ENCODE results near the gene MRPL39. TPM values are rescaled to one million over a fixed set of nuclear protein-coding genes. Genes with fewer than 3 reads are reported as not detected.

The MRPL39 gene
- total and polyA plus RNA-seq, 8 donors, result 2.9 to 65.6 (median 31.5) TPM; not detected in 1

GRCh38 chr21:25573409-25574206, 33.7 kb downstream of the MRPL39 start:
- H3K27ac ChIP-seq, result peak overlapping the region in 2 of 5 donors; percentile 15 to 55
- H3K9me3 ChIP-seq, result no peaks in the 10 kb centered on the region
- peaks cover 0 to 21% (median 9%) of the 10 kb centered on the region in 4 donors for H3K36me3 ChIP-seq
- H3K27me3 ChIP-seq, result no peaks in the 10 kb centered on the region
- 54 to 59% (median 56%) methylated on average over 6 of the region's 6 CpGs for WGBS, 5 donors
- intact Hi-C loops (cut with DNase I; ENCODE audit: low total_unique reads), result no loop called here
- H3K4me1 ChIP-seq, result peaks cover 0 to 10% (median 0%) of the 10 kb centered on the region in 4 donors
- peak in 1 of 2 donors; percentile 38 for DNase-seq
- TF ChIP-seq CTCF (IDR thresholded peaks at IDR 0.05) (no peak), EP300 (IDR thresholded peaks at IDR 0.05) (no peak), POLR2A (IDR thresholded peaks at IDR 0.05) (no peak), POLR2AphosphoS5 (IDR thresholded peaks at IDR 0.05) (peak in 1 of 3 donors; percentile 15)
- no peak overlapping the region for H3K4me3 ChIP-seq

GRCh38 chr21:25572861-25573310, 34.4 kb downstream of the MRPL39 start:
- H3K27ac ChIP-seq, result peak overlapping the region in 1 of 5 donors; percentile 55
- no peaks in the 10 kb centered on the region for H3K27me3 ChIP-seq
- intact Hi-C loops (cut with DNase I; ENCODE audit: low total_unique reads), result no loop called here
- DNase-seq, result no peak
- H3K4me1 ChIP-seq, result peaks cover 0 to 14% (median 0%) of the 10 kb centered on the region in 4 donors
- WGBS, 5 donors, result 60 to 77% (median 70%) methylated on average over 3 of the region's 3 CpGs
- no peaks in the 10 kb centered on the region for H3K9me3 ChIP-seq
- no peak for TF ChIP-seq POLR2AphosphoS5 (IDR thresholded peaks at IDR 0.05)
- no peak for TF ChIP-seq EP300 (IDR thresholded peaks at IDR 0.05)
- no peak for TF ChIP-seq POLR2A (IDR thresholded peaks at IDR 0.05)
- TF ChIP-seq CTCF (IDR thresholded peaks at IDR 0.05), result no peak
- peaks cover 0 to 15% (median 7%) of the 10 kb centered on the region in 4 donors for H3K36me3 ChIP-seq
- H3K4me3 ChIP-seq, result no peak overlapping the region

DNA sequence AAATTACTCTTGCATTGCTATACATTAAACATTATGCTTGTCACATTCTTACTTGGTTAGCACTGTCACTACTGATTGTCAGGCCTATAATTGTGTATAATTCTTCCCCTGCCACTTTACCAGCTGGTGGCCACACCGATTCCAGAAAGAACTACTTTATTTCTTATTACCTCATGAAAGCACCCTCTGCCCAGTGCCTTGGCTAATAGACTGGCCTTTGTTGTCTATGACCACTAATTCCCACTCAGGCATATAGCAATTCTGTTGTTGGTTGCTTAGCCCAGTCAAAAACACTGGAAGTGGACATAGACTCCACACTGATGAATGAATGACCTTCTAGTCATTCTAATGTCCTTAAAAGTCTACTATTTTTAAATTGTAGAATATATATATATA, 35.6 kb downstream of the MRPL39 start:
- Histone ChIP-seq H3K27ac (no peak overlapping the region), H3K9me3 (no peaks in the 10 kb centered on the region), H3K4me1 (peaks cover 0 to 14% (median 0%) of the 10 kb centered on the region in 4 donors), H3K27me3 (no peaks in the 10 kb centered on the region), H3K4me3 (no peak overlapping the region), H3K36me3 (peaks cover 0 to 10% (median 3%) of the 10 kb centered on the region in 4 donors)
- no peak for TF ChIP-seq POLR2AphosphoS5 (IDR thresholded peaks at IDR 0.05)
- intact Hi-C loops (cut with DNase I; ENCODE audit: low total_unique reads), result no loop called here
- no peak for DNase-seq
- WGBS, 5 donors, result 71 to 95% (median 87%) methylated on average over 1 of the region's 1 CpG

- H3K36me3 ChIP-seq, result peaks cover 0 to 4% (median 0%) of the 10 kb centered on the region in 4 donors
- no peak overlapping the region for H3K27ac ChIP-seq
- TF ChIP-seq EP300 (IDR thresholded peaks at IDR 0.05) (no peak), POLR2A (IDR thresholded peaks at IDR 0.05) (no peak), POLR2AphosphoS5 (IDR thresholded peaks at IDR 0.05) (no peak)
- H3K27me3 ChIP-seq, result no peaks in the 10 kb centered on the region
- H3K9me3 ChIP-seq, result no peaks in the 10 kb centered on the region
- H3K4me3 ChIP-seq, result no peak overlapping the region
- intact Hi-C loops (cut with DNase I; ENCODE audit: low total_unique reads), result no loop called here
- WGBS, 5 donors, result 80 to 90% (median 83%) methylated on average over 4 of the region's 4 CpGs
- DNase-seq, result no peak
- peaks cover 0 to 14% (median 0%) of the 10 kb centered on the region in 4 donors for H3K4me1 ChIP-seq
Measured at GRCh38 chr21:25569711-25570110, 37.6 kb downstream of the MRPL39 start.

DNA sequence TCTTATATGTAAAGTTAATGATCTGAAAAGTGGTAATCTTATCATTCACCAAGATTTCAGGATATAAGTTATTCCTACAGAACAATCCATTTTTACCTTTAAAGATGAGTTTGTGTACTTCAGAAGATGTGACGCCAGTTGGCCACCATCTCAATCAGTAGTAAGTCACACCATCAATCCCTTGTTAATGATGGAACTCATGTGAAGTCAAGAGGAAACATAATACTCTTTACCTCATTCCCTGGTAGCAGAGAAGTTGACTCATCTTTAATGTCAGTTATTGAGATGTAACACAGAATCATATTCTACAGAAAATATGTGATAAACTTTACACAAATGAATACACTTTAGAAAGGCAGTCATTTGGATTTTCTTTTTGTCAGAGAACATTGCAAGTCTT, 38.2 kb downstream of the MRPL39 start:
- WGBS, 5 donors, result 89 to 96% (median 90%) methylated on average over 1 of the region's 1 CpG
- intact Hi-C loops (cut with DNase I; ENCODE audit: low total_unique reads), result no loop called here
- peaks cover 0 to 12% (median 0%) of the 10 kb centered on the region in 4 donors for H3K4me1 ChIP-seq

More for the DNA sequence above, 38.2 kb downstream of the MRPL39 start:
- DNase-seq, result no peak
- TF ChIP-seq POLR2A (IDR thresholded peaks at IDR 0.05), result no peak
- no peak for TF ChIP-seq EP300 (IDR thresholded peaks at IDR 0.05)
- no peak for TF ChIP-seq CTCF (IDR thresholded peaks at IDR 0.05)
- no peak for TF ChIP-seq POLR2AphosphoS5 (IDR thresholded peaks at IDR 0.05)
- Histone ChIP-seq H3K27ac (peak overlapping the region in 1 of 5 donors; percentile 30), H3K9me3 (no peaks in the 10 kb centered on the region), H3K36me3 (peaks cover 0 to 4% (median 0%) of the 10 kb centered on the region in 4 donors), H3K27me3 (no peaks in the 10 kb centered on the region), H3K4me3 (no peak overlapping the region)
